KMS-11 (cell line): Measurements from ENCODE around the gene ZGLP1.

Experiments
- H2AFZ ChIP-seq: fragments of 200-600 bp; sonication (generic); 2 replicates; pipeline ENCODE4 v1.6.1; 2016; ENCODE audit warnings: antibody characterized with exemption, mixed run types, low read depth
- H3K27ac ChIP-seq: fragments of 200-600 bp; sonication (generic); 2 replicates; pipeline ENCODE4 v1.6.1; 2016; ENCODE audit warnings: mild to moderate bottlenecking, mixed run types
- H3K27me3 ChIP-seq: fragments of 200-600 bp; sonication (generic); 2 replicates; pipeline ENCODE4 v1.6.1; 2017; ENCODE audit warnings: mild to moderate bottlenecking, low read depth, mixed run types, moderate library complexity; ENCODE audit not compliant: insufficient read depth
- H3K36me3 ChIP-seq: fragments of 200-600 bp; sonication (generic); 2 replicates; pipeline ENCODE4 v1.6.1; 2017; ENCODE audit warnings: mild to moderate bottlenecking, mixed run types; ENCODE audit not compliant: insufficient read depth
- H3K4me1 ChIP-seq: fragments of 200-600 bp; sonication (generic); 2 replicates; pipeline ENCODE4 v1.6.1; 2016; ENCODE audit warnings: mild to moderate bottlenecking, low read depth, mixed run types; ENCODE audit not compliant: poor library complexity, severe bottlenecking
- H3K4me2 ChIP-seq: fragments of 200-600 bp; sonication (generic); 2 replicates; pipeline ENCODE4 v1.7.0; 2016; ENCODE audit warnings: mild to moderate bottlenecking, mixed run types
- H3K4me3 ChIP-seq: fragments of 200-600 bp; sonication (generic); IDR thresholded peaks from 2 replicates; pipeline ENCODE4 v1.6.1; 2017; ENCODE audit warnings: low read depth, low read length, mixed read lengths; ENCODE audit not compliant: insufficient read depth
- H3K79me2 ChIP-seq: fragments of 200-600 bp; sonication (generic); 2 replicates; pipeline ENCODE4 v1.6.1; 2016; ENCODE audit warnings: low read depth, mixed run types; ENCODE audit not compliant: insufficient read depth
- H3K9ac ChIP-seq: fragments of 200-600 bp; sonication (generic); 2 replicates; pipeline ENCODE4 v1.6.1; 2016; ENCODE audit warnings: mild to moderate bottlenecking, mixed run types
- H4K20me1 ChIP-seq: fragments of 200-600 bp; sonication (generic); 2 replicates; pipeline ENCODE4 v1.6.1; 2016; ENCODE audit warnings: mild to moderate bottlenecking, mixed run types; ENCODE audit not compliant: insufficient read depth
- CTCF ChIP-seq: fragments of 200-600 bp; sonication (generic); conservative IDR thresholded peaks from 2 replicates; pipeline ENCODE4 v1.6.1; 2017; ENCODE audit warnings: low read depth, mild to moderate bottlenecking, antibody characterized with exemption, low read length, moderate library complexity, mixed read lengths

Gene ZGLP1

GRCh38 chr19:10315335-10316214 is 6.0 kb upstream of the ZGLP1 start, which contains the start of gene FDX2:
FDX2 (minus strand) TSS chr19:10316015; CDS start chr19:10315996, 19 bp downstream.
- Histone ChIP-seq H4K20me1 (no peaks in the 10 kb centered on the region), H3K4me1 (peaks cover 16% of the 10 kb centered on the region), H3K79me2 (no peaks in the 10 kb centered on the region; the same call in 1 of the 2 replicates), H3K4me3 (peak within 1 kb of the TSS; percentile 68), H3K4me2 (peak within 1 kb of the TSS; percentile 82), H3K36me3 (no peaks in the 10 kb centered on the region), H3K9ac (peak within 1 kb of the TSS; percentile 59), H3K27ac (peak within 1 kb of the TSS; percentile 22; the same call in 1 of the 2 replicates), H2AFZ (peak within 1 kb of the TSS; percentile 70), H3K27me3 (no peaks in the 10 kb centered on the region)
- TF ChIP-seq CTCF = no peak

DNA sequence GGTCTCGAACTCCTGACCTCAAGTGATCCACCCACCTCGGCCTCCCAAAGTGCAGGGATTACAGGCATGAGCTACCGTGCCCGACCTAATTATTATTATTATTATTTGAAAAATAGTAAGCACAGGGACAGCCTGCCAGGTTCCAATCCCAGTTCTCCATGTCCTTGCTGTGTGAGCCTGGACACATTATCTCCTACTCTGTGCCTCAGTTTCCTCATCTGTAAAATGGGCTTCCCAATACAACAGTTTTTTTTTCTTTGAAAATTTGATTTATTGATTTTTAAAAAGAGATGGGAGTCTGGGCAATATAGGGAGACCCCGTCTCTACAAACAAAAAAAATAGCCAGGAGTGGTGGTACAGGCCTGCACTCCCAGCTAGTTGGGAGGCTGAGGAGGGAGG is 3.3 kb downstream of the ZGLP1 start:
- H3K79me2 ChIP-seq = no peaks in the 10 kb centered on the region
- H3K4me2 ChIP-seq = no peak overlapping the region
- no peaks in the 10 kb centered on the region for H3K36me3 ChIP-seq
- TF ChIP-seq CTCF = no peak
- H3K9ac ChIP-seq = no peak overlapping the region
- H3K4me1 ChIP-seq = no peaks in the 10 kb centered on the region
- H3K4me3 ChIP-seq = no peak overlapping the region
- H3K27me3 ChIP-seq = peaks cover 4% of the 10 kb centered on the region; the same call in 1 of the 2 replicates
- no peak overlapping the region for H3K27ac ChIP-seq
- no peak overlapping the region for H2AFZ ChIP-seq
- no peaks in the 10 kb centered on the region for H4K20me1 ChIP-seq

GRCh38 chr19:10305139-10305806 is 4.3 kb downstream of the ZGLP1 start:
- Histone ChIP-seq H3K27me3 (peaks cover 4% of the 10 kb centered on the region; the same call in 1 of the 2 replicates), H3K36me3 (no peaks in the 10 kb centered on the region), H3K27ac (no peak overlapping the region), H3K79me2 (no peaks in the 10 kb centered on the region), H3K4me1 (no peaks in the 10 kb centered on the region), H2AFZ (no peak overlapping the region), H3K9ac (no peak overlapping the region), H3K4me2 (no peak overlapping the region), H4K20me1 (no peaks in the 10 kb centered on the region), H3K4me3 (no peak overlapping the region)
- no peak for TF ChIP-seq CTCF

DNA sequence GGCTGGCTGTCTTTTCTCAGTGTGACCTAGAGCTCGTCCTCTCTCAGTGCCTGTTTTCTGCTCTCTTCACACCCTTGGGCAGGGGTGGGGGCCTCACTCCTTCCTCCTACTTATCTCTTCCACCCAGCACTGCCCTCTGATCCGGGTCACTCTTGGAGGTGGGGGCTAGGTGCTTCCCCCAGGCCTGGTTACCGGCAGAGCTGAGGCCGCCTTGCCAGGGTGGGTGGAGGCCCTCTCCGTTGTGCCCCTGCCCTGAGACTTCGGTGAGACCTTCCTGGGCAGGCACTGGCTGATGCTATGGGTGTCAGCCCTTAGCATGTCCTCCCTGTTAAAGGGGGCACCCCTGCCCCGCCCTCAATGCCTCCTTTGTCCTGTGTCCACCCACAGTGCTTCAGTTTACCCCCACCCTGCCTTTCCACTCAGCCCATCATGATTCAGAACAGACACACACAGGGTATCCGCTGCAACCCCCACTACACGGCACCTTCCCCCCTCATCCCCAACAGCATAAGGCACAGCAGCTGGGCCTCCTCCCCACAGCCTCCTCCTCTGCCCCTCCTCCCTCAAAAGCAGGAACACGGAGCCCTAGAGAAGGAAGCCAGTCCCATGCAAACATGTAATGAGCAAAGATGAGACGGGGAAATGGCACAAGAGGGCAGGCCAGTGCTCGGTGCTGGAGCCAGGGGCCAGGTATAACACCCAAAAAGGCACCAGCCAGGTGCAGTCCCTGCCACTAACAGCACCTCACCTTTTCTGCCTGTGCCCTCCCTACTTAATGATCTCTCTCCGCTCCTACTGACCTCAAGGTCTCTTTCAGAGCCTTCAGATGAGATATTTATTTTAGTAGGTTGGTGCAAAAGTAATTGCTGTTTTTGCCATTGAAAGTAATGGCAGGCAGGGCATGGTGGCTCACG is 9.8 kb downstream of the ZGLP1 start:
- Histone ChIP-seq H3K36me3 (no peaks in the 10 kb centered on the region), H3K4me1 (peaks cover 8% of the 10 kb centered on the region), H3K27me3 (peaks cover 4% of the 10 kb centered on the region; the same call in 1 of the 2 replicates), H3K9ac (no peak overlapping the region), H3K4me2 (no peak overlapping the region), H2AFZ (0 out of 2 replicates have a peak overlapping the region, but pooled peaks have one; percentile 6), H4K20me1 (no peaks in the 10 kb centered on the region), H3K27ac (no peak overlapping the region), H3K4me3 (no peak overlapping the region), H3K79me2 (no peaks in the 10 kb centered on the region)
- no peak for TF ChIP-seq CTCF
